Lower lobe of right lung (tissue), 2 donors: ENCODE data around the gene CASZ1. TPM values are rescaled to one million over a fixed set of nuclear protein-coding genes. Genes with fewer than 3 reads are reported as not detected.

Experiments used
- ATAC-seq, 2 donors: fragments of 200-7000 bp; cut with Tn5 transposase; one replicate each; pipeline ENCODE4 v1.9.1; 2020 to 2022; ENCODE audit warnings: mild to moderate bottlenecking in 2 of 2, moderate library complexity in 2 of 2
- DNase-seq: peaks from one replicate; pipeline ENCODE4 v3.0.0-alpha.2; 2020
- H3K27ac ChIP-seq: fragments of 200-600 bp; one replicate; pipeline ENCODE4 v1.8.0; 2022
- H3K27me3 ChIP-seq: fragments of 200-600 bp; one replicate; pipeline ENCODE4 v1.8.0; 2022; ENCODE audit warnings: low read depth
- H3K36me3 ChIP-seq: fragments of 200-600 bp; one replicate; pipeline ENCODE4 v1.8.0; 2022; ENCODE audit warnings: mild to moderate bottlenecking
- H3K4me1 ChIP-seq: fragments of 200-600 bp; one replicate; pipeline ENCODE4 v1.8.0; 2022
- H3K4me3 ChIP-seq: fragments of 200-600 bp; one replicate; pipeline ENCODE4 v1.8.0; 2022; ENCODE audit warnings: mild to moderate bottlenecking
- H3K9me3 ChIP-seq: fragments of 200-600 bp; one replicate; pipeline ENCODE4 v1.8.0; 2022
- intact Hi-C: fragments of 100-400 bp; cut with DNase I; formaldehyde crosslinking; loops from one replicate; pipeline ENCODE4 v1.11.0; 2022
- total RNA-seq: library from RNA; stranded (reverse); fragmentation: NEBNext Ultra II Directional; extraction: Animal tissue kit (Norgen Biotek cat#: 25700); gene quantifications from one replicate; pipeline ENCODE4 v1.2.1, GENCODE V29; 2021
- TF ChIP-seq, protein P1 (sequence below): fragments of 200-600 bp; IDR thresholded peaks from one replicate; pipeline ENCODE4 v1.8.0; 2022; ENCODE audit warnings: antibody characterized with exemption, mild to moderate bottlenecking
- donor health status: DM: no; HTN: yes; CAD: no; lungs with severe emphysema.

The CASZ1 gene
- total RNA-seq, 1 donor from 2014 or later: 47.5 TPM

DNA sequence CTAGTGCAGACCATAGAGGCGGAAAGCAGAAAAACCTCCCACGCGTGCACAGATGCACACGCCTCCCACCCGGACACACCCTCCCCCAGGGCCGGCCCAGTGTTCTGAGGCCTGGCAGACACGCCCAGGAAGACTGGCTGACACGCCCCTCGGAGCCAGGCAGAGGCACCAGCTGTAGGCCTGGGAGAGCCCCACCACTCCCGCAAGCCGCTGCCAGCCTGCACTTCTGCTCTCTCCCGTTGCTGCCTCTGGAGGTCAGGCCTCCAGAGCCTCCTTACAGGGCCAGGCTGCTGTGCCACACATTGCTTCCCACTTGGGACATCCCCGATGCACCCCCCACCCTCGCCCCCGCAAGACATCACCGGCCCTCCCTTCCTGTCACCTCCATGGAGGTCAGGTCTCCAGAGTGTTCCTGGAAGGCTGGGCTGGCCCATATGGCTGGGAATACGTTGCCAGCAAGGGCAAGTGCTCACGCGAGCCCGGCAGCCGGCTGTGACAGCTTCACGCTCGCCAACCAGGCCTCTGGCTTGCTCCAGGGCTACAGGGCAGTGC lies 40.4 kb downstream of the CASZ1 start:
- TF ChIP-seq, protein P1, sequence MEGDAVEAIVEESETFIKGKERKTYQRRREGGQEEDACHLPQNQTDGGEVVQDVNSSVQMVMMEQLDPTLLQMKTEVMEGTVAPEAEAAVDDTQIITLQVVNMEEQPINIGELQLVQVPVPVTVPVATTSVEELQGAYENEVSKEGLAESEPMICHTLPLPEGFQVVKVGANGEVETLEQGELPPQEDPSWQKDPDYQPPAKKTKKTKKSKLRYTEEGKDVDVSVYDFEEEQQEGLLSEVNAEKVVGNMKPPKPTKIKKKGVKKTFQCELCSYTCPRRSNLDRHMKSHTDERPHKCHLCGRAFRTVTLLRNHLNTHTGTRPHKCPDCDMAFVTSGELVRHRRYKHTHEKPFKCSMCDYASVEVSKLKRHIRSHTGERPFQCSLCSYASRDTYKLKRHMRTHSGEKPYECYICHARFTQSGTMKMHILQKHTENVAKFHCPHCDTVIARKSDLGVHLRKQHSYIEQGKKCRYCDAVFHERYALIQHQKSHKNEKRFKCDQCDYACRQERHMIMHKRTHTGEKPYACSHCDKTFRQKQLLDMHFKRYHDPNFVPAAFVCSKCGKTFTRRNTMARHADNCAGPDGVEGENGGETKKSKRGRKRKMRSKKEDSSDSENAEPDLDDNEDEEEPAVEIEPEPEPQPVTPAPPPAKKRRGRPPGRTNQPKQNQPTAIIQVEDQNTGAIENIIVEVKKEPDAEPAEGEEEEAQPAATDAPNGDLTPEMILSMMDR: no peak
- Histone ChIP-seq H3K27me3 (no peaks in the 10 kb centered on the region), H3K27ac (peak overlapping the region; percentile 11), H3K9me3 (no peaks in the 10 kb centered on the region), H3K36me3 (peaks cover 6% of the 10 kb centered on the region), H3K4me1 (peaks cover 19% of the 10 kb centered on the region), H3K4me3 (no peak overlapping the region)
- intact Hi-C loops: no loop called here
- DNase-seq: peak; percentile 84
- peak; percentile 82 to 88 for ATAC-seq

DNA sequence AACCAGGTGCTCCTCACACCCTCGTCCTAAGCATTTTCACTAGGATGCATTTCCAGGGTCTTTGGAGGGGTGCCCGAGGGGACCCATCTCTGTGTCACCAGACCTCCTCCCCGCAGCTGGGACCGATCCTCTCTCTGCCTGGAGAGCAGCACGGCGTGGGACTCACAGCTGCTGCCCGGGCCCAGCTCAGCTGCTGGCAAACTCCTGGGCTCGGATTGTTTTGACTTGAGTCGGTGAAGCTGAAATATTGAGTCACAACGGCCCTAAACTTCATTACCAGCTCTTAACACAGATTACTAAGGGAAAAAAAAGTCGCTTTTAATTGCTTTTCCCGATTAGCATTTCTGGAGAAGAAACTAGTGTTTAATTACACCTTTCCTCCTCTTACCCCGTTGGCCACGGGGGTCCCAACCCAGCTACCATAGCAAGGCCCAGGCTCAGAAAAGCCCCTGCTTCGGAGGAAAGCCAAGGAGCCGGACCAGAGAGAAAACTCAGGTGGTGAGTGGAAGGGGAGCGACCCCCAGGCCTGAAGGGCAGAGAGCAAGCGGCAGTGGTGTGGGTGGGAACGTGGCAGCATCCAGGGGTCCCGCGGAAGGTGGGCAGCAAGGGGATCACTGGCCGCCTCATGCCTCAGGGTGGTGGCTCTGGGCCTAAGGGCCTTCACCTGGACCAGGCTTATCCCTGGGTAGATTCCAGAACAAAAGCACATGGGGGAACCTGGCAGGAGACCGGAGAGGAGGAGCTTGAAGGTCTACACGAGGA lies 41.7 kb downstream of the CASZ1 start:
- TF ChIP-seq, protein P1: no peak
- H3K27ac ChIP-seq: no peak overlapping the region
- DNase-seq (no peak), ATAC-seq (no peak)
- H3K4me1 ChIP-seq: peaks cover 15% of the 10 kb centered on the region
- H3K9me3 ChIP-seq: no peaks in the 10 kb centered on the region
- intact Hi-C loops: no loop called here
- no peaks in the 10 kb centered on the region for H3K27me3 ChIP-seq
- peaks cover 6% of the 10 kb centered on the region for H3K36me3 ChIP-seq
- H3K4me3 ChIP-seq: no peak overlapping the region

DNA sequence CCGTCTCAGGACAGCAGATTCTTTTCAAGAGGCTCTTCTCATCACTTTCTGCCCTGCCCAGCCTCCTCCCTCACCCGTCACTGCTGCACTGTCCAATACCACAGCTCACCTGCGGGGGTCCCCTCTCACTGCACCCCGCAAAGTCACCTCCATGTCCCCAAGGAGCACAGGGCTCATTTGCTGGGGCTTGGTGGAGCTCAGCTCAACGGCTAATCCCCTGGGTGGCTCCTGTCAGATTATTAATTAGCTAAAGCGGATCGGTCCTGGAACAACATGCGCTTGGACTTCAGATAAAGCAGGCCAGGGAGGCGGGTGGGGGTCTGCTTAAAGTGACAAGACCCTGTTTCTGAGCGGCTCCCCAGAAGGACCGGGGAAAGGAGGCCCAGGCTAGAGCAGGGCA lies 43.1 kb downstream of the CASZ1 start:
- TF ChIP-seq, protein P1: peak; percentile 7
- peaks cover 15% of the 10 kb centered on the region for H3K4me1 ChIP-seq
- no peaks in the 10 kb centered on the region for H3K36me3 ChIP-seq
- intact Hi-C loops: no loop called here
- DNase-seq: no peak
- H3K4me3 ChIP-seq: no peak overlapping the region
- H3K27me3 ChIP-seq: no peaks in the 10 kb centered on the region
- H3K9me3 ChIP-seq: no peaks in the 10 kb centered on the region
- ATAC-seq: no peak
- no peak overlapping the region for H3K27ac ChIP-seq

GRCh38 chr1:10751561-10752085 lies 44.8 kb downstream of the CASZ1 start:
- intact Hi-C loops: no loop called here

GRCh38 chr1:10751160-10751559 lies 45.3 kb downstream of the CASZ1 start:
- ATAC-seq (no peak), DNase-seq (no peak)
- intact Hi-C loops: no loop called here
- H3K9me3 ChIP-seq: no peaks in the 10 kb centered on the region
- H3K4me1 ChIP-seq: peaks cover 9% of the 10 kb centered on the region
- H3K27me3 ChIP-seq: no peaks in the 10 kb centered on the region
- H3K36me3 ChIP-seq: no peaks in the 10 kb centered on the region
- H3K4me3 ChIP-seq: no peak overlapping the region
- no peak overlapping the region for H3K27ac ChIP-seq
- TF ChIP-seq, protein P1: no peak

More at GRCh38 chr1:10751561-10752085, 44.8 kb downstream of the CASZ1 start:
- no peak for ATAC-seq
- Histone ChIP-seq H3K4me3 (no peak overlapping the region), H3K27ac (no peak overlapping the region), H3K4me1 (peaks cover 13% of the 10 kb centered on the region), H3K9me3 (no peaks in the 10 kb centered on the region), H3K36me3 (no peaks in the 10 kb centered on the region), H3K27me3 (no peaks in the 10 kb centered on the region)
- no peak for DNase-seq
- TF ChIP-seq, protein P1: no peak
